Lung (tissue), 12 donors: ENCODE data around the gene STK4. TPM values are rescaled to one million over a fixed set of nuclear protein-coding genes. Genes with fewer than 3 reads are reported as not detected.

ENCODE experiments used
- ATAC-seq: fragments of 200-7000 bp; cut with Tn5 transposase; one replicate; pipeline ENCODE4 v1.9.1; 2020; ENCODE audit warnings: moderate number of reproducible peaks; ENCODE audit not compliant: insufficient read depth, low FRiP score
- DNase-seq, 3 donors: peaks; one replicate each; pipeline ENCODE4 v3.0.0-alpha.2; 2013 to 2017
- H3K27ac ChIP-seq, 2 donors: one replicate each; pipeline ENCODE4 v1.5.1; 2013; ENCODE audit warnings: mild to moderate bottlenecking in 2 of 2, moderate library complexity in 2 of 2, control low read depth in 1 of 2, inconsistent platforms in 1 of 2, low read depth in 1 of 2, low read length in 1 of 2
- H3K27me3 ChIP-seq, 3 donors: one replicate each; pipeline ENCODE4 v1.5.1; 2013; ENCODE audit warnings: low read length in 2 of 3; ENCODE audit not compliant: control insufficient read depth in 3 of 3, insufficient read depth in 3 of 3
- H3K36me3 ChIP-seq, 4 donors: one replicate each; pipeline ENCODE4 v1.5.1; 2013; ENCODE audit warnings: low read length in 4 of 4, mild to moderate bottlenecking in 1 of 4, moderate library complexity in 1 of 4; ENCODE audit not compliant: control insufficient read depth in 4 of 4, insufficient read depth in 4 of 4
- H3K4me1 ChIP-seq, 5 donors: one replicate each; pipeline ENCODE4 v1.5.1; 2013; ENCODE audit warnings: low read length in 5 of 5, mild to moderate bottlenecking in 2 of 5, moderate library complexity in 1 of 5; ENCODE audit not compliant: control insufficient read depth in 5 of 5, insufficient read depth in 5 of 5
- H3K4me3 ChIP-seq: one replicate; pipeline ENCODE4 v1.5.1; 2013; ENCODE audit warnings: mild to moderate bottlenecking, control low read depth, moderate library complexity
- H3K9ac ChIP-seq, 2 donors: one replicate each; pipeline ENCODE4 v1.5.1; 2013; ENCODE audit warnings: low read length in 2 of 2, control low read depth in 1 of 2; ENCODE audit not compliant: insufficient read depth in 1 of 2
- H3K9me3 ChIP-seq, 4 donors: one replicate each; pipeline ENCODE4 v1.5.1; 2013; ENCODE audit warnings: low read length in 3 of 4, mild to moderate bottlenecking in 1 of 4, moderate library complexity in 1 of 4; ENCODE audit not compliant: control insufficient read depth in 4 of 4, insufficient read depth in 3 of 4
- WGBS, 2 donors: extraction: QIAGEN DNeasy Blood & Tissue Kit; methylation state at CpG; one replicate each; pipeline ENCODE4 v1.1.7; 2013; 5-methylcytosine and 5-hydroxymethylcytosine counted together
- polyA plus RNA-seq, 2 donors: library from polyadenylated mRNA; stranded (reverse); fragments of 200-250 nt; gene quantifications; one replicate each; pipeline ENCODE4 v1.2.1, GENCODE V29; 2013
- total RNA-seq, 2 donors: library from RNA; depleted of rRNA in 1 of 2; stranded (reverse); fragments of >200 nt in 1 of 2; gene quantifications; one replicate each; pipeline ENCODE4 v1.2.1, GENCODE V29; 2014 to 2021
- TF ChIP-seq, protein P1 (sequence below): IDR thresholded peaks from 2 replicates; pipeline ENCODE4 v1.5.1; 2012; ENCODE audit warnings: mild to moderate bottlenecking; ENCODE audit errors: control extremely low read depth, extremely low read depth
- donor health status: control.
- donor health status: control.
- donor health status: Bipolar disorder and iron deficiency.
- donor health status: healthy.
- donor health status: DM: yes; HTN: yes; CAD: no.

Gene STK4
- total and polyA plus RNA-seq, 4 donors = 11.8 to 70.9 (median 28.1) TPM

DNA sequence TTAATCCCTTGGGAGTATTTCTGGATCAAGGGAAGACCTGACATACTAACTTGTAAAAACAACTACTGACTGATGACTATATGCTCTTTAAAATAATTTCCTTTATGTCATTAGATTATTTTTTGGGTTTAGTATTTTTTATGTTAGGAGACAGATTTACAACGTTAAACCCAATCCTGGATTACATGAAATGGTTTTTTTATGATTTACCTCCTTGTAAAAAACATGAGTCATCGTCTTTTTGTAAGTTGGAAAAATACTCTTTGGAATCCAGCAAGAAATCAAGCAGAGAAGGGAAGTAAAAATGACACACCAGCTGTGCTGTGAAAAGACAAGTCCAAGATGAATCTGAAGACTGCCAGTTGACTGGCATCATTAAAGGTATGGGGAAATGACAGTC, 6.7 kb downstream of the STK4 start:
- DNase-seq = no peak
- no peaks in the 10 kb centered on the region for H3K9me3 ChIP-seq
- peaks cover 9 to 32% (median 13%) of the 10 kb centered on the region in 4 donors for H3K36me3 ChIP-seq
- H3K4me3 ChIP-seq = no peak overlapping the region
- H3K4me1 ChIP-seq = peaks cover 0 to 5% (median 0%) of the 10 kb centered on the region in 5 donors
- TF ChIP-seq, protein P1, sequence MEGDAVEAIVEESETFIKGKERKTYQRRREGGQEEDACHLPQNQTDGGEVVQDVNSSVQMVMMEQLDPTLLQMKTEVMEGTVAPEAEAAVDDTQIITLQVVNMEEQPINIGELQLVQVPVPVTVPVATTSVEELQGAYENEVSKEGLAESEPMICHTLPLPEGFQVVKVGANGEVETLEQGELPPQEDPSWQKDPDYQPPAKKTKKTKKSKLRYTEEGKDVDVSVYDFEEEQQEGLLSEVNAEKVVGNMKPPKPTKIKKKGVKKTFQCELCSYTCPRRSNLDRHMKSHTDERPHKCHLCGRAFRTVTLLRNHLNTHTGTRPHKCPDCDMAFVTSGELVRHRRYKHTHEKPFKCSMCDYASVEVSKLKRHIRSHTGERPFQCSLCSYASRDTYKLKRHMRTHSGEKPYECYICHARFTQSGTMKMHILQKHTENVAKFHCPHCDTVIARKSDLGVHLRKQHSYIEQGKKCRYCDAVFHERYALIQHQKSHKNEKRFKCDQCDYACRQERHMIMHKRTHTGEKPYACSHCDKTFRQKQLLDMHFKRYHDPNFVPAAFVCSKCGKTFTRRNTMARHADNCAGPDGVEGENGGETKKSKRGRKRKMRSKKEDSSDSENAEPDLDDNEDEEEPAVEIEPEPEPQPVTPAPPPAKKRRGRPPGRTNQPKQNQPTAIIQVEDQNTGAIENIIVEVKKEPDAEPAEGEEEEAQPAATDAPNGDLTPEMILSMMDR = no peak
- H3K9ac ChIP-seq = no peak overlapping the region
- no peak overlapping the region for H3K27ac ChIP-seq
- 73 to 75% methylated on average over 2 of the region's 2 CpGs for WGBS, 2 donors
- H3K27me3 ChIP-seq = no peaks in the 10 kb centered on the region
- no peak for ATAC-seq

DNA sequence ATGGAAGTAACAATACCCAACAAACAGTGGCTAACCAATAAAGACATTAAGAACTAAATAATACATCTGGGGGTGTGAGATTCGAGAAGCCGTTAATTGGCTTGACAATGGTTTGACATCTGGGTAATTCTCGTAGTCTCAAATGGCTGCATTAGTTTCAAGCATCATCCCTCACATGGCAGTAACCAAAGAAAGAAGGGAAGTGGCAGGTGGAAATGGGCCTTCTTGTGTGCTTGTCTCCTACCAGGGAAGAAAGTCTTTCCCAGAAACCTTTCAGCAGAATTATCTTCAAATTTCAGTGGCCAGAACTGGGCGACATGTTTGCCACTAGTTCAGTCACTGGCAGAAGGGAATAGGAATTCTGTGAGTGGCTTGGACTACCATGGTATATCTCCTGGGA, 10.4 kb downstream of the STK4 start:
- H3K9ac ChIP-seq = no peak overlapping the region
- H3K4me3 ChIP-seq = no peak overlapping the region
- DNase-seq = no peak
- H3K27me3 ChIP-seq = no peaks in the 10 kb centered on the region
- H3K4me1 ChIP-seq = no peaks in the 10 kb centered on the region
- H3K27ac ChIP-seq = no peak overlapping the region
- 96% methylated on average over 4 of the region's 4 CpGs for WGBS, 2 donors
- no peaks in the 10 kb centered on the region for H3K9me3 ChIP-seq
- peaks cover 9 to 33% (median 20%) of the 10 kb centered on the region in 4 donors for H3K36me3 ChIP-seq
- no peak for ATAC-seq
- TF ChIP-seq, protein P1 = no peak

DNA sequence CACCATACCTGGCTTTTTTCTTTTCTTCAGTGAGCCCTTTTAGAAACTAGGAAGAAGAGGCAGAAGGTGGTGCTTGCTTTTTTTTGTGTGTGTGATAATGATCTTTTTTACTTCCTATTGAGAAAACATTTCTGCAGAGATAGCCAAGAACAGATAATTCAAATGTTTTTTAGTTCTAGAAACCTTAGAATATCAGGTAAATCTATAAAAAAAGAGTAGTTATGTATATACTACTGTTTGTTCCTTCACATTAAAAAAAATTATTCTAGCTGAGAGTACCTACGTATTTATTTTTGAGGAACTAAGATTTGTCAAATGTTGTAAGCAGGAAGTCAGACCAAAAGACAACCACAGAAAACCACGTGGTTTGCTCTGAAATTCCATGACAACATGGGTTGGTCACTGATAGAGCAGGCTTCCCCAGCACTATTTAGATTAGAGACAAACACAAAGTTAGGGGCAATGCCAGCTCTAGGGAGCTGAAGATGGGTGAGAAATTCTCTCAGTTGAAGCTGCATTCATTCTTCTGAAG, 12.8 kb downstream of the STK4 start:
- Histone ChIP-seq H3K9ac (no peak overlapping the region), H3K27me3 (no peaks in the 10 kb centered on the region), H3K4me3 (no peak overlapping the region), H3K36me3 (peaks cover 9 to 28% (median 20%) of the 10 kb centered on the region in 4 donors), H3K4me1 (no peaks in the 10 kb centered on the region), H3K9me3 (no peaks in the 10 kb centered on the region), H3K27ac (peak overlapping the region; percentile 21 to 73)
- DNase-seq (no peak), ATAC-seq (no peak)
- TF ChIP-seq, protein P1 = no peak
- WGBS, 2 donors = 12 to 29% methylated on average over 2 of the region's 2 CpGs

DNA sequence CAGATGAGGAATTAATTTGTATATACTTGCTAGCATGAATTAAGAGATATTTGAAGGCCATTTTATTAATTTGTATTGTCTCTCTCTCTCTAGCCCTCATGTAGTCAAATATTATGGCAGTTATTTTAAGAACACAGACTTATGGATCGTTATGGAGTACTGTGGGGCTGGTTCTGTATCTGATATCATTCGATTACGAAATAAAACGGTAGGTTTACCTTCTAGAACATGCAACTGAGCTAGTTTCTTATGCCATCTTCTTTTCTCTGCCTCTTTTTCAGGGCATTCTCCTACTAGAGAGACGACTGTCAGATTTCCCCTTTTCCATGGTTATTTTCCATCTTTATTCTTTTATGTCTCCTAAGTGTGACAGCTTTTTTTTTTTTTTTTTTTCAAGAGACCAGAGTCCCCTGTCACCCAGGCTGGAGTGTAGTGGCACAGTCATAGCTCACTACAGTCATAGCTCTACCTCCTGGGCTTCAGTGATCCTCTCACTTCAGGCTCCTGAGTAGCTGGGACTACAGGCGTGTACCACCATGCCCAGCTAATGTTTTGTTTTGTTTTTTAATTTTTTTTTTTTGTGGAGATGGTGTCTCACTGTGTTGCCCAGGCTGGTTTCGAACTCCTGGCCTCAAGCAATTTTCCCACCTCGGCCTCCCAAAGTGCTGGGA, 15.6 kb downstream of the STK4 start:
- WGBS, 2 donors = 76 to 83% methylated on average over 8 of the region's 8 CpGs
- H3K27ac ChIP-seq = no peak overlapping the region
- H3K27me3 ChIP-seq = no peaks in the 10 kb centered on the region
- TF ChIP-seq, protein P1 = no peak
- ATAC-seq (no peak), DNase-seq (no peak)
- no peak overlapping the region for H3K4me3 ChIP-seq
- H3K9me3 ChIP-seq = no peaks in the 10 kb centered on the region
- peaks cover 4 to 22% (median 16%) of the 10 kb centered on the region in 4 donors for H3K36me3 ChIP-seq
- no peak overlapping the region for H3K9ac ChIP-seq
- H3K4me1 ChIP-seq = no peaks in the 10 kb centered on the region
